Left ventricle myocardium superior (tissue), 1 donor: Measurements from ENCODE around the gene SNX8. TPM values are rescaled to one million over a fixed set of nuclear protein-coding genes. Genes with fewer than 3 reads are reported as not detected.
"Not testable (repeated sequence)": the region's sequence is repeated elsewhere in the genome, so short reads cannot be mapped to it uniquely, and the experiment has no call there.

Experiments
- ATAC-seq: fragments of 200-7000 bp; cut with Tn5 transposase; one replicate; pipeline ENCODE4 v1.9.1; 2020; ENCODE audit warnings: mild to moderate bottlenecking, moderate library complexity
- DNase-seq: peaks from one replicate; pipeline ENCODE4 v3.0.0-alpha.2; 2020
- intact Hi-C: fragments of 100-400 bp; cut with micrococcal nuclease; formaldehyde crosslinking; loops from one replicate; pipeline ENCODE4 v1.11.0; 2022
- total RNA-seq: library from RNA; stranded (reverse); fragmentation: NEBNext Ultra II Directional; extraction: Animal tissue kit (Norgen Biotek cat#: 25700); gene quantifications from one replicate; pipeline ENCODE4 v1.2.1, GENCODE V29; 2021
- donor health status: DM: no; HTN: yes; CAD: no; lungs with severe emphysema.

SNX8 gene
- total RNA-seq, 1 donor from 2014 or later: 16.7 TPM

DNA sequence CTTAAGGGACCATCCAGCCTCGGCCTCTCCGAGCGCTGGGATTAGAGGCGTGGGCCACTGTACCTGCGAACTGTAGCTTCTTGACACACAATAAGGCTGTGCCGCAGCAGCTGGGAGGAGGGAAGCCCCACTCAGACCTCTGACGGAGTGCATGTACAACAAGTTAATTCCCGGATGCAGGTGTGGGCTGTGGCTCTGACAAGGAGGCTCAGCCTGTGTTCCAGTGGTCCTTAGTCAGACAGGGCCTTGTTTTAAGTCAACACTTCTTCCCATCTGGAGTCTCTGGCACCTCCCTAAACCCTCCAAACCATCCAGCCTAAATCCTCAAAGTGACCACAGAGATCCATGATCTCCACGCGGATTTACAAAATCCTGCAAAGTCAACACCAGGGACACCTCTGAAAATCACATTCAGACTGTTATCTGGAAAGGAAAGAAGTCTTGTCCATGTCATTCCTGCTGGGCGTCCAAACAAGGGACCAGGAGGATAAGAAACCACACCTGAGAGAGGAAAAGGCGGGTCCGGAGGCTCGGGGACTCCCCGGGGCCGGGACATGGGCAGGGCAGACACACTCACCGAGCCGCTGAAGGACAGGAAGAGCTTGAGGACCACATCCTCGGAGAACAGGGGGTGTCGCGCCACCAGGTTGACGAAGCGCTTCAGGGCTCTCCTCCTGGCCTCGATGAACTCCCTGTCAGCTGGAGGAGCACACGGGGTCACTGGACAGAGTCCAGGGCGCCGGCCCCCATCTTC, 42.8 kb downstream of the SNX8 start:
- intact Hi-C loops: no loop called here
- ATAC-seq (no peak), DNase-seq (no peak)

DNA sequence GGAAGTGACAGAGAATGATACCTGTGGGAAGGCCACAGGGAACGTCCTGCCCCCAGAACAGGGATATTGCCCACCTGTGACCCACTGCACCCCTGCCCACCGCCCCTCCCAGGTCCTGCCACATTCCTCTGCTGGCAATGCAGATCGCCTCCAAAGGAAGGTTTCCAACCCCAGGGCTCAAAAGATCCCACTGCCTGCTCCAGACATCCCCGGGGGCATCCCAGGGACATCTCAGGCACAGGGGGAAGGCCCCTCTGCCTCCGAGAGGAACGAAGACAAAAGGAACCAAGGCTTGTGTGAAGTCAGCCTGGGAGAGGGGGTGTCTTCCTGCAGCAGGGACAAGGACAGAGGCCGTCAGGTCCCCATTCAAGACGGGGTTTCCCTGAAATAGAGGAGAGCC, 43.7 kb downstream of the SNX8 start:
- intact Hi-C loops: no loop called here
- DNase-seq (no peak), ATAC-seq (no peak)

DNA sequence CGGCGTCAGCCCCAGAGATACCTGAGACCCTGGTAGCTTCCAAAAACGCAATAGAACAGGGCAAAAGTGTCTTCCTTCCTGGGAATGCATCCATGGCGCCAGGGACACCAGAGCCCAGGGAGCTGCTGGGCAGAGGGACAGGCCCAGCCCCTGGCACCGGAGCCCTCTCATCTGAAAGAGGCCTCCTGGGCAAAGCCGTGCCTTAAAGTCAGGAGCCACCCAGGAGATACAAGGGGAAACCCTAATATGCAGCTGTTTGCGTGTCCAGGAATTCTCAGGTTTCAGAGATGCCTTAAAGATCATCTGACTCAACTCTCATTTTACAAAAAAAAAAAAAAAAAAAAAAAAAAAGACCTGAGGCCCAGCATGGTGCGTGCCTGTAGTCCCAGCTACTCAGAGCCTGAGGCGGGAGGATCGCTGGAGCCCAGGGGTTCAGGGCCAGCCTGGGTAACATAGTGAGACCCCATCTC, 44.2 kb downstream of the SNX8 start:
- intact Hi-C loops: no loop called here
- ATAC-seq: no peak

DNA sequence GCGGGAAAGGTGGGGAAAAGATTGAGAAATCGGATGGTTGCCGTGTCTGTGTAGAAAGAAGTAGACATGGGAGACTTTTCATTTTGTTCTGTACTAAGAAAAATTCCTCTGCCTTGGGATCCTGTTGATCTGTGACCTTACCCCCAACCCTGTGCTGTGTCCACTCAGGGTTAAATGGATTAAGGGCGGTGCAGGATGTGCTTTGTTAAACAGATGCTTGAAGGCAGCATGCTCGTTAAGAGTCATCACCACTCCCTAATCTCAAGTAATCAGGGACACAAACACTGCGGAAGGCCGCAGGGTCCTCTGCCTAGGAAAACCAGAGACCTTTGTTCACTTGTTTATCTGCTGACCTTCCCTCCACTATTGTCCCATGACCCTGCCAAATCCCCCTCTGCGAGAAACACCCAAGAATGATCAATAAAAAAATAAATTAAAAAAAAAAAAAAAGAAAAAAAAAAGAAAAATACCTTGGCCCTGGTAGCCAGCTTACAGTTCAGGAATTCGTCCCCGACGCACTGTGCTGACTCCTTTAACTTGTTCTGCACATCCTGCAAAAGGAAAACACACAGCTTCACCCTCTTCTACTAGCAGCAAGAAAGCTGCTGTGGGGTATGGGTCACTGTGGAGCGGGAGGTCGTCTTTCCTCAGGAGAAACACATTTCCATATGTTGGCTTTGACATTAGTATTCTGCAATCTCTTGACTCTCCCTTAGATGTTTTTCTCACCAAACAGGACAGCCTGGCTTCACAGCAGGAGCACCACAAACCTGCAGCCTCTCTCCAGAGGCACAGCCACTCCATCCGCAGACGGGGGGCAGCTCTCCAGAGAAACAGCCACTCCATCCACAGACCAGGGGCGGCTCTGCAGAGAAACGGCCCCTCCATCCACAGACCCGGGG, 44.9 kb downstream of the SNX8 start:
- ATAC-seq, intact Hi-C loops, DNase-seq: not testable (repeated sequence)

More for the DNA sequence above, 44.2 kb downstream of the SNX8 start:
- no peak for DNase-seq

DNA sequence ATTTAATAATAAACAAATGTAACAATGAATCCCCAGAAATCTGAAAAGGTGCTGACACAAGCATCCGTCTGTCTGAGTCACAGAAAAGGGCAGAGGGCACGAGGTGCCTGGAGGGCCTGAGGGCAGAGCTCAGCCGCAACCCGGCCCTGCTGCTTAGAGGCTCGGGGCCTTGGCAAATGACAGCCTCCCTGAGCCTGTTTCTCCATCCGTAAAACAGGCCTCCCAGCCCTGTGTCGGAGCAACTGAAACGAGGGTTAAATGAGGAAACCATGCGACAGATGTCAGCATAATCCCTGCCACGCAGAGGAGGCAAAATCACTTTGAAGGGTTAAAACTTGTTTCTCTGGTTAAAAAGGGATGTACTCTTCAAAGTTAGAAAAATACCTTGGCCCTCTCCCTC, 47.3 kb downstream of the SNX8 start:
- intact Hi-C loops: no loop called here
- ATAC-seq (no peak), DNase-seq (no peak)

DNA sequence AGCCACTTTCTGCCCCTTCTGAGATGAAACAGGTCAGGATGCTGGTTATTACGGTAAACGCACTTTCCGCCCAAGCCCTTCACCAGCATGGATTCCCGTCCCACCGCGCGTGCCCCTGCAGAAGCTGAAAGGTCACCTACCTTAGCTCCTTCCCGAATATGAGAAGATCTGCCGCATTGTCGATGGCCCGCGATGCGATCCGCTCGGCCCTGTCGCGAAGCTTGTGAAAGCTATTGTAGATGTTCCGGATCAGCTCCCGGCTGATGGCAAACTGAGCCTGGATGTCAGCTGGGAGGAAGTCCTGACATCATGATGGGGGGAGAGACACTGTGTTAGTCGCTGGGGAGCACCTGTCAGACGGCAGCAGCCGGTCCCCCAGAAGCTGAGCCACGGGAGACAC, 50.1 kb downstream of the SNX8 start:
- ATAC-seq: no peak
- no peak for DNase-seq
- intact Hi-C loops: no loop called here

DNA sequence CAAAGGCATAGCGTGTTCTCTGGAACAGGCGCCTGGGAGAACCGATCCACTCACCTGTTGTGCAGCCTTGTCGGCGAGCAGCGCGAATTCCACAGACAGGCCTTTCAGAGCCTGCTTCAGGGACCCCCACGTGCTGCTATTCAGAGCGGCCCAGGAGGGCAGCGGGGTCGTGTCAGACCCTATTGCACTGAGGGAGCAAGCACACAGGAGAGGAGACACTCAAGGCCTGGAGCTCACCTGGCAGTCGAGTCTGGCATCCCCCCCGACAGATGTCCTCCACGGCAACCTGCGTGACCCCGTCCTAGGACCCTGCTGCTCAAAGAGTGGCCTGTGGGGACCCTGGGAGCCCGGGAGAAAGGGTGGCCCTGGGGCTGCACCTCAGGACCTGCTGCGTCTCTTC, 51.1 kb downstream of the SNX8 start:
- DNase-seq: no peak
- no peak for ATAC-seq
- intact Hi-C loops: no loop called here

DNA sequence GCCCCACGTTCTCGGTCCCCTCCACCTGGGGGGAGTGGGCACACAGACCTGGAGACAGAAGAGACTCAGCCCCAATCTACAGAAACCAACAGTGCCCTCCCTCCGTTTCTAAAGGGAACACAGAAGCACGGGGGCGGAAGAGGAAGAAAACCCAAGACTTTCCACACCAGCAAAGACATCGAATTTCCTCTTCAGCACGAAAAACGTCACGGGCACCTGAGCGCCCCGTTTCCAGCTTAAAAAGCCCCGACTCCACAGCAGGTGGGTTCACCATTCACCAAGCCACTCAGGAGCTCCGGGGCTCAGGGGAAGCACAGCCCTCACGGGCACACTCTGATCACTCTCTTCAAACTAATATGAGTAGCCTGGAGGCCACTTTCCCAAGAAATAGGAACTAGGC, 52.6 kb downstream of the SNX8 start:
- no peak for ATAC-seq
- DNase-seq: no peak
- intact Hi-C loops: no loop called here

DNA sequence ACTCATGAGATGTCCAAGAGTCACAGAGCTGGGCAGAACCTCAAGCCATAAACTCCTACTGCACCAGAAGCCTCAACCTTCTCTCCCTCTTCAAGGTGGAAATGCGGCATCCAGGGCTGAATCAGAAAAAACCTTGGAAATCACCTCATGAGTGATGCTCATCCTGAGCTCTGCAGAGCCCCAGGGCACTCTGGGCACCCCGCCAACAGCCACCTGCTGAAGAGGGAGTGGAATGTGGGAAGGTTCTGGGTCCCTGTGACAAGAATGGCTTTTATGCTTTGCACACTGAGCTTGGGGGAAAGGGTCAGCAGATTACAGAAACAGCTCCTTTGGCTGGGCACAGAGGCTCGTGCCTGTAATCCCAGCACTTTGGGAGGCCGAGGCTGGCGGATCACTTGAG, 53.4 kb downstream of the SNX8 start:
- no peak for ATAC-seq
- intact Hi-C loops: no loop called here
- no peak for DNase-seq

DNA sequence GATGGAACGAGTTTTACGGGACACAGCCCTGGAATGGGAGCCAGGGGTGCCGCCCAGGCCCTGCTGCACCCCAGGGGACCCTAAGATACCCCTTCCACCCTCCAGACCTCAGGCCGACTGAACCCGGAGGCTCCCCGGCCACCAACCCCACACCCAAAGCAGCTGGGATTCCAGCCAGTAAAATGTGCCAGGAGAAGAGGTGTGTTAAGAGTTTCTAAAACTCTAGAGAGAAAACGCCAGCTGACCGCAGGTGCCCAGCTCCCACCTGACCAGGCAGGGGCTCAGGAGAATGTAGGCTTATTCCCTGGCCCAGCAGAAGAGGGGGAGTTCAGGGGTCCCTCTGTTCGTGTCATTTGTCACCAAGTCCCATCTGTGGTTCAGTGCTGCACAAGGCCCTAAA, 54.8 kb downstream of the SNX8 start:
- intact Hi-C loops: no loop called here
- no peak for DNase-seq
- no peak for ATAC-seq

DNA sequence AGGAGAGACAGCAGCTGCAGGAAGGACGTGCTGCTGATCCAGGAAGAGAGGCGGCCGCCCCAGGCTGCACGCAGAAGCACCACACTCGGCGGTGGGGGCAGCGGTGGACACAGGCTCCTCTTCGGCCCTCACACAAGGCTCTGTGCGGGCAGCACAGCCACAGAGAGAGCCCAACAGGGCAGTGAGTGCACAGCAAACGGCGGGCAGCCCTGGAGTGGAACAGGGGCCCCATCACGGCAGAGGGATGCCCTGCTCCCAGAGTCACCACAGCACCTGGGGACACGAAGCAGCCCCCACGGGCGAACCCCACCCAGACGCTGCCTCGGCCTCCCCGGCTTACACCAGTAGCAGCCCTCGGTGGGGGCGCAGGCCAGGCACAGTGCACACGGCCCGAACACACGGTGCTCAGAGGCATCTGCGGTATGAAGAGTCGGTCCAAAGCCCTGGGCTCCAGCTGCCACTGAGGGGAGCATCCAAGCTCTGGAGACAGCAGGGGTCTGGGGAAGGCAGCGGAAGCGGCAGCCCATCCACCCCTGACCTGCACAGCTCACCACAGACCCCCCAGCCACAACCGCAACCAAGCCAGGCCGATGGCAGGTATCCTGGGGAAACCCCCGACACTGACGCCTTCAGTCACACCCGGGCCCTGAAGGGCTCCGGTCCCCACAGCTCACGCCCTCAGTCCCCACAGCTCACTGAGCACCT, 55.4 kb downstream of the SNX8 start:
- ATAC-seq (no peak), DNase-seq (no peak)
- intact Hi-C loops: no loop called here

DNA sequence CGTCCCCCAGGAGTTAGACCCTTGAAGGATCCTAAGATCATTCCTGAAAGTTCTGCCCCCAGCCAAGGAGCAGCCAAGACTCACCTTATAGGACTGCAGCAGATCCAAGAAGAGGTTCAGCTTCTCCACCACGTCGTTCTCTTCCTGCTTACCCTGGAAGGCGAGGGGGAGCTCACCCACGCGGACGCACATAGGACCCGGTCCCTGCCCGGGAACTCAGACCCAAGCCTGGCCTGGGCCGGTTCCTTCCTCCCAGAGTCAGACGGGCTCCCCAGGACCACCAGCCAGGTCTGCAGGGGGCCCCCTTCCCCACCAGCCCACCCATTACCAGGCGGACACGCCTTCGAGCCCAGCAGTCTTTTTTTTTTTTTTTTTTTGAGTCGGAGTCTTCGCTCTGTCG, 56.6 kb downstream of the SNX8 start:
- DNase-seq (no peak), ATAC-seq (no peak)
- intact Hi-C loops: no loop called here

DNA sequence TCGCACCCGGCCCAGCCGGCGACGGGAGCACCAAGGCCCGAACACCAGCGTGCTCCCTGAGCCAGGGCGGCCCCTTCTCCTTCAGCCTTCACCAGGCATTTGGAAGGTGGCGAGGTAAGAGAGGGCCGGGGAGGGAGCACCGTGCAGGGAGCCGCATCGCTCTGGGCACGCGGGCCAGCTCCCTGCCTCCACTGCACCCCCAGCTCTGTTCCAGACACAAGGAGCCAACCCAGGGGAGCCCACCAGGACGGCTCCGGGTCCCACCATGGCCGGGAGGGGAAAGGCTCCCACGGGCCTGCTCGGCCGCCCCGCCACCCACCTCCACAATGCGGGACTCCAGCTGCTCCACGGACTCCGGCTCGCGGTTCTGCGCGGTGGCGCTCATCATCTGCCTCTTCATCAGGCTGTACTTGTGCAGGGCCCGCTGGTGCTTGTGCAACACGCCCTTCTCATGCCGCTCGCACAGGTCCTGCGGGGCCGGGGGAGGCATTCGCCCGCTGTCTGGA, 57.1 kb downstream of the SNX8 start:
- intact Hi-C loops: no loop called here
- ATAC-seq (no peak), DNase-seq (no peak)

DNA sequence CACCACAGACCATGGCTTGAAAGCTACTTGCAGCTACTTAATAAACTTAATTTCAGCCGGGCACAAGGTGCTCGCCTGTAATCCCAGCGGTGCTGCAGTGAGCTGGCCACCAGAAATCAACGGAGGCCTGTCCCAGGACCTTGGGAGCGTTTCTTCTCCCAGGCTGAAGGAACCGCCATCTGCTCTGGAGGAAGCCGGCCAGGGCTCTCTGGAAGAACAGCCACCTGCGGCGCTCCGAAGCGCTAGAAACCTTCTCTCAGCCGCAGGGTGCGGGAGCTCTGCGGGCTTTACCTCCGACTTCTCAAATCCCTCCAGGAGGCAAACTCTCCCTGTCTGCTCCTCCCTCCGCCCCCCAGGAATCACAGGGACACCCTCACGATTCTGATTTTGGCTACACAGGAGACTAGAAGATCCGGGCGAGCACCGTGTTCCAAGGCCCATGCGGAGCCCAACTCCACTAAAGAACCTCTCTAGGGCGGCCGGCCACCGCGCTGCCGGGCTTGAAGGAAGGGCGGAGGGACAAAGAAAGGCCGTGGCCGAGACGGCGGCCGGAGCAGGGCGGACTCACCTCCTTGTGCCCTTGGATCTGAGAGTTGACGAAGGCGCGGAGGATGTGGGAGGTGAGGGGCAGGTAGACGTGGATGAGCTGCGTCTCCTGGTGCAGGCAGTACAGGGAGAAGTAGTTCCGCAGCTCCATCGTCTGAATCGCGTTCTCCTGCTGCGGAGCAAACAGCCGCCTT, 57.8 kb downstream of the SNX8 start:
- ATAC-seq (no peak), DNase-seq (no peak)
- intact Hi-C loops: no loop called here

DNA sequence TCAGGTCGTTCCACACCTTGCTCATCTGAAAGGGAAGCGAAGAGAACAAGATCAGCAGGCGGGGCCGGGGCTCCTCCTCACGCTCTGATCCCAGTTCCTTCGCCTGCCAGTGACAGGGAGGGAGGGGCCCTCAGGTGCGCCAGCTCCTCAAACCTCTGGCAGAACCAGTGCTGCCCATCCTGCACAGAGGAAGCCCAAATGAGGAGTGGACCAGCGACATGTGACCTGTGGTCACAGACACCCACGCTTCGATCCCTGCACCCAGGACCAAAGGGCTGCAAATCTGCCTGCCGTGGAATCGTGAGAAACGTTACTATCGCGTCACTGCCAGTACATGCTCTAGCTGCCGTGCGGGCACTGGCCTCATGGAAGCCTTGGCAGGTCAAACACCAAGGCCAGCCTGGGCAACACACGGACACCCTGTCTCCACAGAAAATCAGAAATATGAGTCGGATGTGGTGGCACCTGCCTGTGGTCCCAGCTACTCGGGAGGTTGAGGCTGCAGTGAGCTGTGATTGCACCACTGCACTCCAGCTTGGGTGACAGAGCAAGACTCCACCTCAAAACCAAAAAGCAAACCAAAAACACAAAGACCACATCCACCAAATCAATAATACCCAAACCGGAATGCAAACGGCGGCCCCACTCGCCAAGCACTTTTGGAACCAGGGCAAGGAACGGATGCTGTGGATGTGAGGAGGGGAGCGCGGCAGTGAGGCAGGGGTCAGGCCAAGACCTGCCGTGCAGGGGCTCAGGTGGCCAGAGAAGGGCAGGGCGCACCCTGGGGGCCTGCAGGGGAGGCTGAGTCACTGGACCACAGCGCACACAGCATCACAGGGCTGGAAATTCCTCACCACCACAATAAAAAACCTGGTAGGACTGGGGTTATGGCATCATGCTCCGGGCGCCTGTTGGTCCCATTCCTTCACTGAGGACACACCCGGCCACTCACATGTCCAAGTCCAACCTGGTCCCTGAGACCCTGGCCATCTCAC, 58.8 kb downstream of the SNX8 start:
- DNase-seq (no peak), ATAC-seq (no peak)
- intact Hi-C loops: no loop called here

DNA sequence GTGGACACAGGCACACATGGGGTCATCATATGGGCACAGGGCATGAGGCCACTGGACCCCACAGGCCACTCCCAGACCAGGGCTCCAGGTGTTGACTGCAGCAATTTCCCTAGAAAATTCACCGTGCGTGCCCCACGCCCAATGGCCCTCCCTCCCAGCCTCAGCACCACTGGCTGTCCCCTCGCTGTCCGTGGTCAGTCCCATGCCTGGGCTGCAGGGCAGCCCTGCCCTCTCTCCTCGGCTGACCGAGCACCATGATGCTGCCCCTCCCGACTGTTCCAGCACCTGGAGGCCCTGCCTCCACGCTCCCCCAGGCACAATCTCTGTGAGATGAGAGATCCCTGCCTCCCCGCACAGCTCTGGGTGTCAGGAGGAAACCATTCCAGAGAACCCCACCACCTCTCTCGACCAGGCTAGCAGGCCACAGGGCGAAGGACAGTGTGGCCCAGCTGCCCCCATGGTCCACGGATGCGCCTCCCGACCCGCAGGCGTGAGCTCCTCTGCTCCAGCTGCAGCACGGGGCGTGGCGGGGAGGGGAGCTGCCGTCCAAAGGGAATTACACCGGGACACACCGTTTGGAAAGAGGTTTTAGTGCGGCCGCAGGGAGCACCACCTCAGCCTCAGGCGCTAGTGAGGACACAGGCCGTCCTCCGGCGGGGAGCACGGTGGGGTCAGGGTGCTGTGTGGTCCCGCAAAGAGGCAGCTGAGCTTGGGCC, 59.7 kb downstream of the SNX8 start:
- DNase-seq: no peak
- intact Hi-C loops: no loop called here

DNA sequence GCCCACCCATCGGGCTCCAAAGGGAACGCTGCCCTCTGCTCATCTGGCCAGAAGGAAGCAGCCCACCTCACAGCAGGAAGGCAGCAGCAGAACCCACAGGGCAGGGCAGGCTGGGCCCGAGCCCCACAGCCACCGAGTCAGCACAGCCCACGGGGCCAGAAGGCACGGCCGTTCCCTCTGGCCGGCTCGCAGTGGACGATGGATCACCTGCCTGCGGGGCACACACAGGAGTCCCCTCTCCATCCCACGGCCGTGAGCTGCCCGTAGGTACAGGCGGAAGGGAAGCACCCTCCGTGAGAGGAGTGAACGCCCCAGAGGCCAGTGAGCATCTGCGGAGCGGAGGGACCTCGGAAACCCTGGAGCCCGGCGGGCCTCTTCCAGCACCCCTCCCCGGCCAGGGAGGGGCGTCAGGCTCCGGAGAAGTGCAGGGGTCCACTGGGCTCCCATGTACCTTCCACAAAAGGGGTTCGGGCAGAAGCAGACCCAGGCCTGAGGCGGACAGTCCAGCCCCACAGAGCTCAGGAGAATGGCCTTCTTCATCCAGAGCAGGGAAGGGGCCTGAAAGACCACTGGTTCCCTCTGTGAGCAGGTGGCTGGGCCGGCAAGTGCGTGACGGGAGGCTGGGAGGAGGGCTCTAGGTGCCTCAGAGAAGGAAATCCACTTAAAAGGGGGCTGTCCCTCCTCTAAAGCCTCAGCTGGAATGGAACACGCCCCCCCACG, 60.6 kb downstream of the SNX8 start:
- DNase-seq: no peak
- ATAC-seq: no peak
- intact Hi-C loops: no loop called here

More for the DNA sequence above, 59.7 kb downstream of the SNX8 start:
- no peak for ATAC-seq
